K562 treated with DMSO at 1 percent for 12 hours (cell line): ENCODE measurements around the gene TEX13B. TPM values are rescaled to one million over a fixed set of nuclear protein-coding genes. Genes with fewer than 3 reads are reported as not detected.

Experiments
- total RNA-seq: library from RNA; unstranded; fragments of 300-600 nt; gene quantifications from 2 replicates; pipeline ENCODE4 v1.2.3, GENCODE V29; 2022; ENCODE audit not compliant: insufficient read depth

TEX13B gene, protein sequence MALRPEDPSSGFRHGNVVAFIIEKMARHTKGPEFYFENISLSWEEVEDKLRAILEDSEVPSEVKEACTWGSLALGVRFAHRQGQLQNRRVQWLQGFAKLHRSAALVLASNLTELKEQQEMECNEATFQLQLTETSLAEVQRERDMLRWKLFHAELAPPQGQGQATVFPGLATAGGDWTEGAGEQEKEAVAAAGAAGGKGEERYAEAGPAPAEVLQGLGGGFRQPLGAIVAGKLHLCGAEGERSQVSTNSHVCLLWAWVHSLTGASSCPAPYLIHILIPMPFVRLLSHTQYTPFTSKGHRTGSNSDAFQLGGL
- total RNA-seq, result not detected in 2 replicates

DNA sequence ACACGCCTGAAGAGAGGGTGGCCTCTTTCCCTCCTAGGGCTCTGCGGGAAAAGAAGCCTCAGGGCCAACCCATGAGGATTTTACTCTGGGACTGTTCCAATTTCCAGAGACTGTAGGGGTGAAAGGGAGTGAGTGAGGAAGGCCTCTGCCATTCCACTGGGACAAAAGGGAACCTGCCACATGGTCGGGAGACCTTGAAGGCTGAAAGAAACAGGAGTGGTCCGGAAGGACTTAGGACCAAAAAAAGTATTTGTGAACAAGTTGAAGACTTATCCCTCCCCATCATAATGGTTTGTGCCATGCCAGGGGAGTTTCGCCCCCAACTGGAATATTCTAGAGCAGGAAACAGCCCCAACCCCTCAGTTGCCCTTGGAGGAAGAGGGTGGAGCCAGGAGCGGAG is at the start of gene TEX13B:
Gene TEX13B (minus strand): TSS at position 15 of the 400 bp plus-strand sequence. CDS start 243 bp downstream, outside the sequence.

Other genes starting within 250 kb of the TEX13B start
- 9.0 and 11.9 TPM in 2 replicates for gene TSC22D3, start 206.6 kb downstream of the TEX13B start, total RNA-seq
- gene NCBP2L, start 204.6 kb downstream of the TEX13B start, total RNA-seq, result not detected in 2 replicates
- gene MID2, start 156.5 kb downstream of the TEX13B start, total RNA-seq, result not detected in 2 replicates
- not detected in 2 replicates for gene VSIG1, start 62.7 kb upstream of the TEX13B start, total RNA-seq
- 75.2 and 80.2 TPM in 2 replicates for gene PSMD10, start 109.2 kb upstream of the TEX13B start, total RNA-seq
- gene ATG4A, start 109.4 kb upstream of the TEX13B start, total RNA-seq, result 13.4 and 17.3 TPM in 2 replicates